Fibroblast of upper back skin (primary cell): ENCODE data around the gene SEMA5A.
"Not testable (repeated sequence)": the region's sequence is repeated elsewhere in the genome, so short reads cannot be mapped to it uniquely, and the experiment has no call there.

Source experiments
- DNase-seq: peaks from one replicate; pipeline ENCODE4 v3.0.0-alpha.2; 2013

The SEMA5A gene

DNA sequence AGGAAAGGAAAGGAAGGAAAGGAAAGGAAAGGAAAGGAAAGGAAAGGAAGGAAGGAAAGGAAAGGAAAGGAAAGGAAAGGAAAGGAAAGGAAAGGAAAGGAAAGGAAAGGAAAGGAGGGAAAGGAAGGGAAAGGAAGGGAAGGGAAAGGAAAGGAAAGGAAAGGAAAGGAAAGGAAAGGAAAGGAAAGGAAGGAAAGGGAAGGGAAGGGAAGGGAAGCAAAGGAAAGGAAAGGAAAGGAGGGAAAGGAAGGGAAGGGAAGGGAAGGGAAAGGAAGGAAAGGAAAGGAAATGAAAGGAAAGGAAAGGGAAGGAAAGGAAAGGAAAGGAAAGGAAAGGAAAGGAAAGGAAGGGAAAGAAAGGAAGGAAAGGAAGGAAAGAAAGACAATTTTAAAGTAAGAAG lies 192.8 kb downstream of the SEMA5A start:
- not testable (repeated sequence) for DNase-seq

DNA sequence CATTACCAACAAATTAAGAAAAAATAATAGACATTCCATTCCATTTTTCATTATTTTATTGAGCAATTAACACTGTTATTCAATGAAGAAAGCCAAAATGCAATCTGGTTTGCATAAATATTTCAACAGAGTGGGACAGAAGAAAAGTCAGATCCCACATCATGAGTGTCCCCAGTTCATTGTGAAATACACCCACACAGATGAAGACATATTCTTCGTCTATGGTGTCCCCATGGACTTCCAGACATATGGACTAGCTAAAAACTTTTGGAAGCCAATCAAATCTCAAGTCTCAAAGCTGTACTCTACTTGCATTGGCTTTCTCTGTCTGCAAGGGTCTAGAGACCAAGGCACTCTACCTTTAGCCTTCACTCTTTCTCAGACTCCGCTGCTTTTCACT lies 194.3 kb downstream of the SEMA5A start:
- peak; percentile 44 for DNase-seq

GRCh38 chr5:9350301-9350797 lies 195.5 kb downstream of the SEMA5A start:
- peak; percentile 73 for DNase-seq

DNA sequence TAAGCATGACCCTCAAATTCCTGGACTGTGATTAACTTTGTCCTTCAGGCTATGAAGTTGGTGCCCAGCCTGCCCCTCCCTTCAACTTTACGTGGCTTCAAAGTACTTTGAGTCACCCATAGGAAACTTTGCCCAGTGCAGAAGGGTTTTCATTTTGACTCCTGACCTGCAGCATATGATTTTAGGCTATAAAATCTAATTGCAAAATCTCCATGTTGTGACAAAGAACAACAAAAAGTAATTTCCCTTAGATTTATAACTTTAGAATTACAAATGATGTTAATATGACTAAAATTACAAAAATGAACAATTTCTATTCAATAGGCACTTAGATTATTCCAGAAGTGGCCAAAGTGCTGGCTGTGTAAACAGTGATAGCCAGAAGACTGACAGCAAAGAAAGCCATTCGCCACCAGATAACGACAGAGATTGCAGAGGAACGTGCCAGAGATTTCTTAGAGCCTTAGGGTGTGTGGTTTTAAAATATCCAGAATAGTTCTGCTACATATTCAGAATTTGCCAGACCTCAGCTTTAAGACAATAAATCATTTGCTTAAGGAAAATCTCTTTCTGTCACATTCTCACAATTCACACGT lies 197.4 kb downstream of the SEMA5A start:
- peak; percentile 91 for DNase-seq

DNA sequence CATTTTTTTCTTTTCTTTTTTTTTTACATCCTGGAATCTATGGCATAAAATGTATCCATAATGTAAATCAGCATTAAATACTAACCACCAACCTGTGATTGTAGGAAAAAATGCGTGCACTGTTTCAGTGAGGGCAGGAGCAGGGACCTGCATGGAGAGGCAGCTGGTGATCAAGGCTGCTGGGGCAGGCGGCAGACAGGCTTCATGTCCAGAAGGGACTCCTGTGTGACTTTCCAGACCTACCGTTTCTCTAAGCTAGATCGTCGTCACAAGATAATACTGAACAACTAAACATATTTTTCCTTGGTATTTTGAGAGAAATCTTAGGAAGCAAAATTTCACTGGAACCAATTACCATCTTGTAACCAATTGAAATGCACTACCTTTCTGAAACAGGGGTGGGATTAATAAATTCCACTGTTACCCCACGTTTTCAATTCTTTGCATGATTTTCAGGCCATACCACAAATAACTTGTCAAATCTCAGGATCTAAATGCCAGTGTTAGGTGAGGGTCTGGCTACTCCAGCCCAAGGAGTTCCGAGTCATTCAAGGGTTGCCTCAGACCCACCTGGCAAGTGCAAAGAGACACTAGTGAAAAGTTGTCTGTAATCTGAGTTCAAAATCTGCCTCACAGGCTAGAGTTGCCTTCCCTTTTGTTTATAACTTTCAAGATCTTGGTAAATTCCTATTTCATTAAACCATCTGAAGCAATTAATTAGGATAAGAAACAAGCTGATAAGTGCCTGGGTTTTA lies 198.2 kb downstream of the SEMA5A start:
- no peak for DNase-seq

DNA sequence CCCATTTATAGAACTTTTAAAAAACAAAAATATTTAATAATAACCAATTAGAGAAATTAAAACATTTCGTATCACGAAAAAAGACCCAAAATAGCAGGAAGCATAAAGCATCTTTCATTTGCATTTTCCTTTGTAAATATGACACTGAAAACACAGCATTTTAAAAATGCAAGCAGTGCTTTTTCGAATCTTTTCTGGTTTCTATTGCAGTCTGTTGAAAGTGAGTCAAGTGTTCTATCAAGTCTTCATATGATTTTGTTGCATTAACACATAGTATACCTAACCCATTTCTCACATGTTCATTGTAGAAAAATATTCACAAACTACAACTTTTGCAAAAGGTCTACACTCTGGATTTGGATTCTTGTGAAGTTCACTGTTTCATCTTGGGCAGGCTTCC lies 198.8 kb downstream of the SEMA5A start:
- no peak for DNase-seq

DNA sequence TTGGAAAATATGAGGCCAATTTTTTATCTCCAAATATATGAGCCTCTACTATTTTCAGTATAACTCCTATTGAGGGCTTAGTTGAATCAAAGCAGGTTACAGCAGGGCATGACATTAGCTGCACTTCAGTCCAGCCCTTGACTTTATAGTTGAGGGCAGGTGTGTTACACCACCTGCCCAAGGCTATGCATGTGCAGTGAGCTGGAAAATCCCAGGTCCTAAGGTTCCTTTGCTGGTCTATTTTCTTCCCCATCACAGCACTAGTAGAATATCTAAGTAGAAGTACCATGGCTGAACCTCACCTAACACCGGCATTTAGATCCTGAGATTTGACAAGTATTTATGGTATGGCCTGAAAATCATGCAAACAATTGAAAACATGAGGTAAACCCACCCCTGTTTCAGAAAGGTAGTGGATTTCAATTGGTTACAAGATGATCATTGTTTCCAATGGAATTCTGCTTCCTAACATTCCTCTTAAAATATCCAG lies 201.1 kb downstream of the SEMA5A start:
- no peak for DNase-seq

DNA sequence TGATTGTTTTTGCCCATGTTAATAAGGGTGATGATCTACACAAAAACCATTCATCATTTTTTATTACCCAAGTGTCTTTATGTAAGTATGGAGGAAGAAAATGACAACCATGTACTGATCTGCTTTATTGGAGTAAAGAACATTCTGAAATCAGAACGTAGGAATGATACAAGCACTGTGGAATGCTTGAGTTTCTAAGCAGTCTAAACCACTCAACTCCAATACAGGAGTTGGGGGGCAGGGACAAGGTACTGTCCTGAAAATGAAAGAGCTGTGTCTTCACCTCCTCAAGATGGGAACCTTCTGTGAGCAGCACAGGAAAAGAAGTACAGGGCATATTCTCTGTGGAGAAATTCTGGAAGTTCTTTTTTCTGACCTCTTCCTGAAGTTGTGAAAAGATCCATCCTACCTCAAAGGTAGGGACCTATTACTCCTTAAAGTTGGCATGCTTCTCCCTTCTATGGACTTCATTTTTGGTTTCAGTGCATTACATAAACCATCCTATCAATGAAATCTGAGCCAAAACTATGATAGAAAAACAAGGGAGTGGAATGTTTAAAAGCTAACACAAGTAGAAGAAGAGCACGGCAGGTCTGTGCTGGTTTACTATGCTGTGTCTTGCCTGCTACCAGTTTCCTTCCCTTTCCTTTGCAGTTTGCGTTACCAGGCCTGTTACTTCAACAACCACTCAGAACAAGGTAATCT lies 202.6 kb downstream of the SEMA5A start:
- peak; percentile 75 for DNase-seq

DNA sequence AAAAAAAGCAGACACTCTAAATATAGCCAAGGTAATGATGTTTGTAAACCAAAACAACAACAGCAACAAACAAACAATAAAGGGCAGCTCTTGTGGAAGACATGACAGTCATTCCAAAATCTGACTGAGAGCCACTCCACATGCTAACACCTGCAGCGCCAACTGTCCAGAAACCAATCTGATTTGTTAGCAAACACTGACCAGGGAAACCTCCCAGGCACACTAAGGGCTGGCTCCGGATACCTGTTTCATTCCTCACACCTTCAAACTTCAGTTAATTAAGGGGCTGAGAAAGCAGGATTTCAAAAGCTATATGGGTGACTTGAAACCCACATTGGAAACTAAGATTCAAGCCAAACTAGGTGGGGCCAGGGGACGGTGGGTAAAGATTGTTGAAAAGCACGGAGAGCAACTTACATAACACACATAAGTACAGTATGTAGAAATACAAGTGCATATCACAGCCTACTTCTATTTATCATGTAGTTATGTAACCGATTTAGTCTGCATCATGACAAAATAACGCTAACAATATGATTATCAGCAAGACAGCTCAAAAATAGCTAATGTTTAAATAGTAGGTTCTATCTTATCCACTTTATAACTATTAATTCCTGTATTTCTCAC lies 203.6 kb downstream of the SEMA5A start:
- DNase-seq: no peak

DNA sequence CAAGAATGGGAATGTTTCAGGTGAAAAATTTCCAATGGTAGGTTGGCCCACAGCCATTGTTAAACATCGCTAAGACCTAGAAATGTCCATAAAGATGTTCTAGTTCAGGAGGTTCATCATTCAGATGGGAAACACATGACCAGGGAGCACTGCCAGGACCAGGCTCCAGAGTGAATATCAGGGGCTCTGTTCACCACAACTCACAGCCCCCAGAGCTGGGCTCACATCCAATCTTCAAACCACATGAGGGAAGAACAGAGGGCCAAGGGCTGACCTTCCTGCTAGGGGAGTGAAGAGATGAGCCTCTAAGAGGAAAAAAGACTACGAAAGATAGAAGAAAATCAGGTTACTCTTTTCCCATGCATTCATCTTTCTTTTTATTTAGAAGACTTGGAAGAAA lies 205.8 kb downstream of the SEMA5A start:
- peak; percentile 77 for DNase-seq

- no peak for DNase-seq
Measured at GRCh38 chr5:9339206-9339818, 206.6 kb downstream of the SEMA5A start.

DNA sequence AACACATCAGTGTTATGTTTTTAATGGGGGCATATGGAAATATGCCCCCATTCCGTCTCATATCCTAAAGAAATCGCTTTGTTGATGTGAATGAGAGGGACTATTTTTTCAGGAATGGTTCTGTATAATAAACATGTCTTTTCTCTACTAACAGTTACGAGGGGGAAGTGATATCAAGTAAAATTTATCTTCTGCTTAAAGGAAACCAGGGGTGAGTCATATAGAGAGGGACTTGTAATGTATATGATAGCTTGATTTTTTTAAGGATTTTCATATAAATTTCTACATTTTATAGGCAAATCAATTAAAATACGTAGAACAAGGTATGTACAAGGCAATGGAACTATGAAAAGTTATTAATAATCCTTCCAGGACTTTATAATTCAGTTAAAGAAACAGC lies 207.1 kb downstream of the SEMA5A start:
- no peak for DNase-seq

DNA sequence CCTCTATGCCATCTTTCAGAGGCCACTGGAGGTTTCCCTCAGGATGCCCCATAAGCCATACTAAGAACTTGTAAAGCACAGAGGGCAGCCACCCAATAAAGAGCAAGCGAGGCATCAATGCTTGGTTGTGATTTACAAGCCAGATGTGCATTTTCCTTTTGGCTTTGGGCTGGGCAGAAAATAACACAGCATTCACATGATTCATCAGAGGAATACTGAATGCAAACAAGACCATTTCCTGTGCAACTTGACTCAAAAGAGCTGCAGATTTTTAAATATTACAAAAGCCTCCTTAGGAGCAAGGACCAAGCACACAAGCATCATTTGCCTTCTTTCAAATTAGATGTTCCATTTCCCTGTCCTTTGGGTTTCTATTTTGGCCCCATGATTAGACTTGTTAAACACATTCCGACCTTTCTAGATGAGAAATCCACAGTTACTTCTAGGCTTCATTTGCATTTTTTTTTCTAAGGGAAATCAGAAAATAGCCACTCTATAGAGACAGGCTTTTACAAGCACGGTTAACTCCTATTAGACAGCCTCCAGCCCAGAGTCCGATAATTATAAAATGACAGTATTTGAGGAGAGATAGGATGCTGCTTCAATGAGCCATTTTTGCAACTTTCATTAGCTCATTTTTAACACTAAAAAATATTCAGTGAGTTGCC lies 207.8 kb downstream of the SEMA5A start:
- DNase-seq: peak; percentile 79

DNA sequence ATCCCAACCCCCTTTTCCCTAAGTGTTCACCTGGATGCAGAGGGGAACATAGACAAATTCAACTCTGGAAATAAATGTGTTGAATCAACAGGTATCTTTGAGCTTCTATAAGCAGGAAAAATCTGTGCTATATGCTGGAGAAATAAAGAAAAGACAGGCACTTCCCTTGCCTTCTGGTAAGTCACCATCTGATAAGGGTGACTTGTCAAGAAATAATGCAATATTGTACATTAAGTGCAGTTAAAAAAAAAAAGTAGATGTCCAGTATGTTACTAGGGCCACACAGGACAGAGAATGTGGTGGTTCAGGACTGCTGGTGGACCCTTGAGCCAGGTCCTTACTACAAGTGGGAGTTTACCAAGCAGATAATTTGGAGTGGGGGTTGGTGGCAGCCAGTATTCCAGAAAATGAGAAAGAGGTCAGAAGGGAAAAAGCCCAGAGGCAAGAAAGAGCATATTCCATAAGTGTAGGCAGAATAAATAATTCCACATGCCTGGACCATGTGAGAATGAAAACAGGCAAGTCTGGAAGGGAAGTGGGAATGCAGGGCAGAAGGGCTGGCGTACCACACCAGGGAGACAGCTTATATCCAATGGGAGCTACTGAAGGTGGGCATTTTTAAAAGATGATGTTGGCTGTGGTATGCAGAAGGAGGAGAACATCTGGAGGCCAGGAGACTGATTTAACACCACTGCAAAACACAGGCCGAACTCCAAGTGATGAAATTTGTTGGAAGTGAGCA lies 209.9 kb downstream of the SEMA5A start:
- peak; percentile 53 for DNase-seq

GRCh38 chr5:9335269-9335668 lies 210.6 kb downstream of the SEMA5A start:
- DNase-seq: peak; percentile 27

- no peak for DNase-seq
Measured at GRCh38 chr5:9332026-9332425, 213.8 kb downstream of the SEMA5A start.

DNA sequence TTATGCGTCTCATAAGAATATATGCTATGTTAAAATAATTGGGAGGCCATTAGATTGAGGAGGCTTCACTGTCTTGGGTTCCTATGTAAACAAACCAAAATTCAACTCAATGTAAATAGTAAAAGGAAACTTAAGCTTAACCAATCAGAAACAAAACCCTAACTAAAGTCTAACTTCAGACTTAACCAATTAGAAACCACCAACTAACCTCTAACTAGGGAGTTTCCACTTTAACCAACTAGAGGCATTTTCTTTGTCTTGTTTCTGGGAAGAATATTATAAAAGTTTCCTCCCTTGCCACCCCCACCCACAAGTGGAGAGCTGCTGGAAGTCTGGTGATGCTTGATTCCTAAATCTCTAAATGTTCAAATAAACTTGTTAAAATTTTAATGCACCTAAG lies 214.5 kb downstream of the SEMA5A start:
- DNase-seq: no peak

- DNase-seq: no peak
Measured at GRCh38 chr5:9329125-9329524, 216.8 kb downstream of the SEMA5A start.

DNA sequence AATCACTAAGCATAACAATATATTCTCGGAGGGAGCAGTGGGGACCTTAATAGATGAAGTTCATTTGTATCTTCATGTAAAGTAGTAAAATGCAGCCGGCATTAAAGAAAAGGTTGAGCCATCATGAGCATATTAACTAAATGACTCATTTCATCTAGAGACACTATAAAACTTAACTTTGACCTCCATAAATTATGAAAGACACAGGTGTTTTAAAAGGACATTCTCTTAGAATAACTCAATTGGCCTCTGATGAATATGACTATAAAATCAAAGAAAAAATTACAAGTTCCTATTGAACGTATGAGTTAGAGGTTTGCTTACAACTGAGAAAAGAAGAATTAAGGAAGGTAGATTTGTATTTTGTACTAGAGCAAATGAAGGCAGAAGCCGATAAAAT lies 220.3 kb downstream of the SEMA5A start:
- DNase-seq: no peak

DNA sequence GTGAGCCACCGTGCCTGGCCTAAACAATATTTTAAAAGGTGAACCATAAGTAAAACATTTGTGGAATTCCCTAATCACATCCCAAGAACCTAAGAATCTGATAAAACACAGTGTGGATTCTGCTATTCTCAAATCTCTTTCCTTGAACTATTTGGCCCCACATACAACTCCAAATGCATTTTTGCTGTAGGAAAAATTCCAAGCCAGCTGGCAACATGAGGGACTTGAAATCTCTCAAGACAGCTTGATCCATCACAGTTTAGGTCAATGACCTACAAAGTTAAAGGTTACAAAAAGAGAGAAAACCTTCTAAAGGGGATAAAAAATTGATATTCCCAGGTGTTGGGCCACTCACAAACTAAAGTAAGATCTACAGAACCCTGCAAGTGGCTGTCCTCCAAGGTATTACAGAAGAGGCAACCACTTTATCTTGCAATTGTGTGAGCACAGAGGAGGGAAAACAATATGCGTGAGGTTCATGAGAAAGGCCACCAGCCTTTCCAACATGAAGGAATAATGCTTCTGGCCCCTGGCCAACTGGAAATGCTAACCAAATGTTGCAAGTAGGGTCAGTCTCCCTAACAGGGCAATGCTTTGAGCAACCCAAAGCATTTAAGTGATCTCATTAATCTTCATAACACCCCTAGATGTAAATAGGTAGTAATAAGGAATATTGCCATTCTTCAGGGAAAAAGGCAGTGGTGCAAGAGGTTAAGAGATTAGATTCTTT lies 221.4 kb downstream of the SEMA5A start:
- DNase-seq: peak; percentile 36

DNA sequence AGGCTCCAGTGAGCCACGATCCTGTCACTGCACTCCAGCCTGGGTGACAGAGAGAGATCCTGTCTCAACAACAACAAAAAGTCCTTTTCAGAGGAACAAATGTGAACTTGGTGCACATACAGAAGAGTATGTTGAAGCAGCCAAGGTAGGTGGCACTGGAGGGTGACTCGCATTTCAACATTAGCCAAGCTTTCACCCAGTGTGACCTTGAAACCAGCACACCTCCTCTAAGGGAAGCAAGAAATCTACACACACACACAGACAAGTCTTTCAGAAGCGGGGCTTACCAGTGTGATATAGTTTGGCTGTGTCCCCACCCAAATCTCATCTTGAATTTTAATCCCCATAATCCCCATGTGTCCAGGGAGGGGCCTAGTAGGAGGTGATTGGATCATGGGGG lies 225.2 kb downstream of the SEMA5A start:
- no peak for DNase-seq
